GM19324 (cell line): ENCODE measurements around the gene NFYB.
"Not testable (repeated sequence)": the region's sequence is repeated elsewhere in the genome, so short reads cannot be mapped to it uniquely, and the experiment has no call there.

ENCODE experiments used
- ATAC-seq: cut with Tn5 transposase; IDR thresholded peaks from one replicate; pipeline ENCODE4 v1.9.1; 2021; ENCODE audit warnings: mild to moderate bottlenecking, moderate library complexity; ENCODE audit not compliant: unreplicated experiment, low FRiP score

The NFYB gene

DNA sequence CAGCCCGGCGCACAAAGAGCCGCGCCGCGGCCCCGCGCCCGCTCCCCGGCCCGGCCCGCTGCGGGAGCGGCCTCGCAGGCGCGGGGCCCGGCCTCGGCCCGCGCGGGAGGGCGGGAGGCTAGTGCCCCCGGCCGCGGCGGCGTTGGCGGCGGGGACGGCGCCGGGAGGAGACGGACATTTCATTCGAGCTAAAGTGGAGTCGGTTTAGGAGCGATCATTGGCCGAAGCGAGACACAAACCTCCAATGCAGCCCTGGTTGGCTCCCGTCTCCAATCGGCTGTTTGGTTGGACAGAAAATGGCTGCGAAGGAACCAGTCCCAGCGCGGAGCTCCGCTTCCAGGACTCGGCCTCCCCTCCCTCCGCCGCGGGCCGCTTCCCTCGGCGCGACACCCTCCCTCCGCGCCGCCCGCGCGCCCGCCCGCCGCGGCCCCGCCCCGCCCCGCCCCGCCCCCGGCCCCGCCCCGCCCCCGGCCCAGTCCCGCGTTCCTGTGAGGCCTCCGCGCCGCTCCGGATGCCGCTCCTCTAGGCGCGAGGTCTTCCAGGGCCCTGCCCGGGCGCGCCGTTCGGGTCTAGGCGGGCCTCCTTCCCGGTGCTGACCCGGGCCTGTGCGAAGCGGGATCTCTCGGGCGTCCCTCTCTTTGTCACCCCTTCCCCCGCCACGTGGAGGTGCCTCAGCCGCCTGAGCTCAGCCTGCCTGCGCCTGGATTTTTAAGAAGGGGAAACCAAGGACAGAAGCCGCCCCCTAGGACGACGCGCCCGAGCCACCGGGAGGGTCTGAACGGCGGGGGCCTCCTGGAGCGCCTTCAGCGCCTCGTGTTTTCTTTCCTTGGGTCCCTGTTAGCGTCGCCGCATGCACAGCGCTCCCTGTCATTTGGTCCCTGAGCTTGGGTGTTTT, at the start of gene NFYB:
Gene NFYB, minus strand, starts transcription at position 309 of the 895 bp plus-strand sequence. CDS start 2,757 bp downstream, outside the sequence.
- ATAC-seq = peak; percentile 87

DNA sequence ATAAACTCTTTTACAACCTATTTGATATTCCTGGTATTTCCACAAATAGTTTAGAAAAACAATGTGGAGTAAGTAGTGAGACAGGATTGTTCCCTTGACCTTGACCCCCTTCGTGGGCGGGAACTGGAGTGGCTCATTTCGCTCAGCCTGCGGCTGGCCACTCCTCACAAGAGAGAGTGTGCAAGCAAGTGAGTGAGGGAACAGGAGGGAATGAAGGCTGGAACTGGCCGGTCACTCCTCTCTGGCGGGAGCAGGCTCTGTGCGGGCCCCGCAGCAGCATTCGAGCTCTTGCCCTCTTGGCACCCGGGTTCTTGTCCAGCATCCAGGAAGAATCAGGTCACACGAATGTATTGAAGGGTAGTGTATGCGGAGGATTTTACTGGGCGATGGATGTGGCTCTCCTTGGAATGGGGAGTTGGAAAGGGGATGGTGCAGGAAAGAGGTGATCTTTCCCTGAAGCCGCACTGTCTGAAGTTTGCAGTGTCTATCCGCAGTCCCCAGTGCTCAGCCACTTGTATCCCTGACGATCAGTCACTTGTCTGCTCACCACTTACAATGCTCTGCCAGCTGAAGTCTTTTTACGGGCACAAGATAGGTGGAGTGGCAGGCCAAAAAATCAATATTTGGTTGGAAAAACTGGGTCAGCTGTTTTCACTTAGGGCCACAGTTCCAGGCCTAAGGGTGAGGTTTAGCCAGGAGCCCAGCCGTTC, 49.6 kb upstream of the NFYB start:
- ATAC-seq = no peak

DNA sequence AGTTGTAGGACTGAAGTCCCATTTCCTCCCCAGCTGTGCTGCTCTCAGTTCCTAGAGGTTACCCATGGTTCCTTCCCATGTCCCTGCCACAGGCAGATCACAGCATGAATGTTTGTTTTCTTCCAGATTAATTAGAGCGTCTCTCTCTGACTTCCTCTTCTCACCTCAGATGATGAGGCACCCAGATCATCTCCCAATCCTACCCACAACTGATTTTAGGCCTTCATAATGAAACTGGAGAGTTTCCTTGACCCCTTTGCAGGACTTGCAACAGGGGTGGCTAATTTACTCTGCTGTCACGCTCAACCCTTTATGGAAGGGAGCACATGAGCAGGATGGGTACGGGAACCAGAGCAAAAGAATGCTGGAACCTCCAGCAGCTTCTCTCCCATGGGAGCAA, 45.4 kb upstream of the NFYB start:
- no peak for ATAC-seq

DNA sequence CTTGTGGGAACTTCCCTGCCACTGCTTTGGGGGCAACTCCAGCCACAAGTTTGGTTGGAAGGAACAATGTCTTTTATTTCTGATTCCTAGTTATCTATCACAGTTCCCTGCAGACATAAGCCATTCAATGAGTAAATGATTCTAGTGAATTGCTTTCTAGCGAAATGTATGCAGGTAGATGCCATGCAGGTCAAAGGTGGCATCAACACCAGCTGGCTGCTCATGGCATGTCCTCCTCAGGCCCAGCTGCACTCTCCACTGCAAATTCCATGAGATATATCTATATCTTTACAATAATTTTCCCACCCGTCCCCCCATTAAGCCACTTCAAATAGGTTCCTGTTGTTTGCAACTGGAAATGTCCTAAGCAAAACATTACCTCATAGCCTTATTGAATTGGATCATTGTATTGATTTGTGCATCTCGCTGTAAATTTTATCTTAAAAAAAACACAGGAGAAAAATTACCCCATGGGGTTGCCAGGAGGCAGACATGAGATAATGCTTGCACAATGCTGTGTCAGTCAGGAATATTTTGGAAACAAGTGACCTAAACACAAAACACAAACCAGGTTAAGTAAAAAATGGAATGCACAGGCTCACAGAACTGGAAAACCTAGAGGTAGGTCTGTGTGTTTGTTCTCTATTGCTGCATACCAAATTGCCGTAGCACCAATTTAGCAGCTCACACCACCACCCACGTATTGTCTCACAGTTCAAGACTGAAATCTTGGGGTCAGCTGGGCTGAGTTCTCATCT, 44.8 kb upstream of the NFYB start:
- ATAC-seq = no peak

DNA sequence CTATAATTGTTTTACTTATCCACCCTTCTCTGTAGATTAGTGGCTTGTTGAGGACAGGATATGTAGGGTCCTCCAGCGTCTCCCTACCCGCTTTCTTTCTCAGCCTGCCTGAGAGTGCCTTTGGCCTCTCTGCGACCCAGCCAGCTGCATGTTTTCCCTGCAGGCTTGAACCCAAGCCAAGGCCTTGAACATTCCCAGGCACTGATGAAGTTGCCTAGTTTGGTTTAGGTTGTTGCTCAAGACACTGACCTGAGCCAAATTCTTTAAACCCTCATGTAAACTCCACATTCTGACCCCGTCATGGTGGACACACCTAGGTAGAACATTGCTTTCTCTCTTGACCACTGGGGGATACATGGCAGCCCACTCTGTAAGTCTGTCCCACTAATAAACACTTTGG, 44.1 kb upstream of the NFYB start:
- ATAC-seq = no peak

DNA sequence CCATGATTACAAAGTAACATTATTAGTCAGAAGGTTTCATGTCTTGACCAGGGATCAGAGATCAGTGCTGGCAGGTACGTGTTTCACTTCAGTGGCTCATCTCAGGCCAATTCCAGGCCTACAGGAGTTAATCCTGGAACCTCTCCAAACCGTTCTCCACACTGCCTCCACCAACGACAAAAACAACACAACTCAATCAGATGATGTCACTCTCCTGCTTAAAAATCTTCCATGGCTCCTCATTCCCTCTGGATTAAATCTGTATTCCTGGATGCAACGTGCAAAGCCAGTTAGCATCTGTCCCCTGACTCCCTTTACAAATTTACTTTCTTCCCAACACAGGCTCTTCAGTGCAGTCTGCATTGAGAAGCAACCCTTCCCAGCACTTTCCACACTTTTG, 43.3 kb upstream of the NFYB start:
- no peak for ATAC-seq

DNA sequence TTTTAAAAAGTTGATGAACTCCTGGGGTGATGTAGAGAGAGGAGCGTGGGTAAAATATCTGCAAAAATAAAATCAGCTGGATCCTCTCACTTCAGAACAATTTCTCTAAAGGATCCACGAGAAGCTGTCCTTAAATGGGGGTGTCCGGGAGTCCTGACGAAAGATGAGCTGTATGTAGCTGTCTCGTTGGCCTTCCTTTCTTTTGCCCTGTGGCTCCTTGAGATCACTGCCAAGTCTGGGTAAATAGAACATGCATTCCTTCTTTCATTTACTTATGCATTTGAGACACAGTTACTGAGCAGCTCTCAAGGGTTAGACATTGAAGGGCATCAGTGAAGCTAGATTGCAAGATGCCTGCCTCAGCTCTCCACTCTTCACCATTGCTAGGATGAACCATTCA, 42.4 kb upstream of the NFYB start:
- ATAC-seq = no peak

DNA sequence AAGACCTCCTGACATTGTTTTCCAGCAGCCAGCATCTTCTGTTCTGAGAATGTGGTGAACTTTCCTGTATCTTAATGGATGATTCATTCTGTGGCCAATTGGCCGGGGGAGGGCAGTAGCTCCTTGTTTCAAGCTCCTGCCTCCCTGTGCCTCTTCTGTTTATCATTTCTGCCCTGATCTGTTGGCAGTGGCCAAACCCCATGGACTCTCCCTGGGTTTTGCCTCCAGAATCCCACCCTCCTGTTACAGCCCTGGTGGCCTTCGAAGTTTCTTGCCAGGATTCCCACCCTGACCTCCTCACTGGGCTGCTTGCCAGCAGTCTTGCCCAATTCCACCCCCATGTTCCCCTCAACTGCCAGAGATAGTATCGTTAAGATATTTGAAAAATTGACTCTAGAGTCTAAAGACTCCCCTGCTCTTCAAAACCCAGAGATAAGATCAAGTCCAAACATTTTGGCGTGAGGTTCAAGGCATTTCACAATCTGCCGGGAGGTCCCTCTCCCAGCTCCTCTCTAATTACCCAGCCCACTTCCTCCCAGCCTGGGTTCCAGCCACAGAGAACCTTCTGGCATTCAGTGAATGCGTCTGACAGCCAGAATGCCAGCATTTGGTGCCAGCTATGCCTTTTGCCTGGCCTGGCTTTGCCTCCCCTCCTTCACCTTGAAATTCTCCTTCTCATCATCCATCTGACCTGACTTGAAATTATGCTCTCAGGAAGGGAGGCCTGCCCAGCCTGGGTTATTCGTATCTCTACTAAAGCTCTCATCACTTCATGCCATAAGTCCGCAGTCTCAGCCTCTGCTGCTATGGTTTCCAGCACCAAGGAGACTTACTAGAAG, 39.9 kb upstream of the NFYB start:
- ATAC-seq = no peak

DNA sequence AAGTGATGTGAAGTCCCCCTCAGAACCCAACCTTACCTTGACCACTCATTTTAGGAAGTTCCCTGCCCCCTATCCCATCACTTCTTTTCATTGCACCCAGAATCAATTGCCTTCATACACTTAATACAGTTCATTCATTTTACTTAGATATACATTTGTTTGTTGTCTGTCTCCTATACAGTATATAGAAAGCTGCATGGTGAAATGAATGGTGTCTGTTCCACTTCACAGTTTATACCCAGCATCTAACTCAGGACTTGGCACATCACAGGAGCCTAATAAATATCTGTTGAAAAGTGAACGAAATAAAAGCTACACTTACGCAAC, 39.3 kb upstream of the NFYB start:
- no peak for ATAC-seq

DNA sequence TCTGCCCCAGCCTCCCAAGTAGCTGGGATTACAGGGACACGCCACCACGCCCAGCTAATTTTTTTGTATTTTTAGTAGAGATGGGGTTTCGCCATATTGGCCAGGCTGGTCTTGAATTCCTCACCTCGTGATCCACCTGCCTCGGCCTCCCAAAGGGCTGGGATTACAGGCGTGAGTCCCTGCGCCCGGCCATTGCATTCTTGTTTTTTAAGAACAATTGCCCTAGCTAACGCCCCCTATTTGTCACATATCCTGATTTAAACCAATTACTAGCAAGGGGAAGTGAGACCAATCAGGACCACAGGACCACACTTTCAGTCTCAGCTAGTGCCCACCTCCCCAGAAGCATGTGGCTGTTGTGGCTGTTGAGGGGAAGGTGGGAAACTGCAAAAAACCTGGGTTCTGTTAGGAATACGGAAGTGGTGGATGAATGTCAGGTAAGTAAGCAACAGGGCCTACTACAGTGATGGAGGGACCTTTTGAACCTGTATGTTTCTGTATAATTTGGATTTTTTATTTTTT, 37.8 kb upstream of the NFYB start:
- no peak for ATAC-seq

DNA sequence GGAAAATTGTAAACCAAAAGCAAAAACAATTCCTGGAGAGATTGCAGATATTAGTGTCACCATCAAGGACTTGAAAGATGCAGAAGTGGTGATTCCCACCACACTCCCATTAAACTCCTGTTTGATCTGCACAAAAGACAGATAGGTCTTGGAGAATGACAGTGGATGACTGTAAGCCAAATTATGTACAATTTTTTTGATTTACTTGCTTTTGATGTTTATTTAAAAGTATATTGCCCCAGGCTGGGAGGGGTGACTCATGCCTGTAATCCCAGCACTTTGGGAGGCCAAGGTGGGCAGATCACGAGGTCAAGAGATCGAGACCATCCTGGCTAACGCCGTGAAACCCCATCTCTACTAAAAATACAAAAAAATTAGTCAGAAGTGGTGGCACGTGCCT, 35.8 kb upstream of the NFYB start:
- ATAC-seq = not testable (repeated sequence)

DNA sequence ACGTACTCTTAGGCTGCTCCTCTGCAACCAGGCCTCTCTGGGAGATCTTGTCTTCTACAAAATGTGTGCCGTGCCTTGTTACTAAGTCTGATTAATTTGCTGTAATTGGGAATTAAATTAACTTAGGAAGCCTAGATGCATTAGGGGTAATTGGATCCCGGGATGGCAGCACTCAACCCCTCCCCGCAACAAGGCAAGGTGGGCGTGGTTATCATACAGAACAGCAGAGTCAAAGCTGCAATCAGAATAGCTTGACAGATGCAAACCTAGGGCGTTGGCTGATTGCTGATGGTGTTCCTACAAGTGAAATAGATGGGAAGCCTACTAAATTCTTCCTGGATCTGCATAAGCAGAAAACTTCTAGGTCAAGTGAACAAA, 34.5 kb upstream of the NFYB start:
- ATAC-seq = no peak

DNA sequence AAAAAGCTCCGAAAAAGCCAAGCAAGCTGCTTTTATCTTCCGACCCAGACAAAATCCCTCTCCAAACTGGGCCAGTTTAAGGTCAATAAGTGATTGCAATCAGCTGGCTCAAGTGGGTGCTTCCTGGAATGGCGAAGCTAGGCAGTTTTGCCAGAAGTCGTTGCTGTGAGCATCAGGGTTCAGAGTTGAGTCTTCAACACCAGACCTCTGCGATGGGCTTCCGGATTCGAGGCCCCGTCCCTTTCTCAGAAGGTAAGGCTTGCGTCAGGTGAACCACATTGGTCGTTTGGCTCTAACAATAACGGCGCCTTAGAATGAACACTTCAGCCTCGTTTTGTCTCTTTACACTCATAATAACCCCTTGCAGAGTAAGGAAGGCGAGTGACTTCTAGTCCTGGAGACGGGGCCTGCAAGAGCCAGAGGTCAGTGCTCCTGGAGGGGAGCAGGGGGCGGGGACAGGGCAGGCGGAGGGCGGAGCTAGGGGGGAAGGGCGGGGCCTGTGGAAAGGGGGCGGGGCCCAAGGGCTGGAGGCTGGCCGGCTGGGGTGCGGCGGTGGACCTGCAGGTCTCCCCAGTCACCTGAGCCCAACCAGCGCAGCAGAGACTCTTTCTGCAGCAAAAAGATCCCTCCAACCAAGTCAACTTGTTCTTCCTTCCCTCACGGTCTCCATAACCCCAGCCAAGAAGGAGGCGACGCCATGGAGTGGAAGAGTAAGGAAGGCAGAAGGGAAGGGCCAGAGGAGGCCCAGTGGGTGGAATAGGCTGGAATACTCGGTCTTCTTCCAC, 34.0 kb upstream of the NFYB start:
- ATAC-seq = no peak

DNA sequence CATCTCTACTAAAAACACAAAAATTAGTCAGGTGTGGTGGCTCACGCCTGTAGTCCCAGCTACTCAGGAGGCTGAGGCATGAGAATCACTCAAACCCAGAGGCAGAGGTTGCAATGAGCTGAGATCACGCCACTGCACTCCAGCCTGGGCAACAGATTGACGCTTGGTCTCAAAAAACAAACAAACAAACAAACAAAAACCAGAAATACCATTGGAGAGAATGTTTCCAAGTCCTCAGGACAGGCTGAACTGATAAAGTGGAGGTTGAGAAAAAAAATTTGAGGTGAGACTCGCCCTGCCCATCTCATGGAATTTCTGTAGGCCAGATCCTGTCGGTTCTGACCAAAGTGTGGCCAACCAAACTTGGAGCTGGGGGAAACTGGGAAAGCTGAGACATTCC, 30.6 kb upstream of the NFYB start:
- ATAC-seq = no peak

DNA sequence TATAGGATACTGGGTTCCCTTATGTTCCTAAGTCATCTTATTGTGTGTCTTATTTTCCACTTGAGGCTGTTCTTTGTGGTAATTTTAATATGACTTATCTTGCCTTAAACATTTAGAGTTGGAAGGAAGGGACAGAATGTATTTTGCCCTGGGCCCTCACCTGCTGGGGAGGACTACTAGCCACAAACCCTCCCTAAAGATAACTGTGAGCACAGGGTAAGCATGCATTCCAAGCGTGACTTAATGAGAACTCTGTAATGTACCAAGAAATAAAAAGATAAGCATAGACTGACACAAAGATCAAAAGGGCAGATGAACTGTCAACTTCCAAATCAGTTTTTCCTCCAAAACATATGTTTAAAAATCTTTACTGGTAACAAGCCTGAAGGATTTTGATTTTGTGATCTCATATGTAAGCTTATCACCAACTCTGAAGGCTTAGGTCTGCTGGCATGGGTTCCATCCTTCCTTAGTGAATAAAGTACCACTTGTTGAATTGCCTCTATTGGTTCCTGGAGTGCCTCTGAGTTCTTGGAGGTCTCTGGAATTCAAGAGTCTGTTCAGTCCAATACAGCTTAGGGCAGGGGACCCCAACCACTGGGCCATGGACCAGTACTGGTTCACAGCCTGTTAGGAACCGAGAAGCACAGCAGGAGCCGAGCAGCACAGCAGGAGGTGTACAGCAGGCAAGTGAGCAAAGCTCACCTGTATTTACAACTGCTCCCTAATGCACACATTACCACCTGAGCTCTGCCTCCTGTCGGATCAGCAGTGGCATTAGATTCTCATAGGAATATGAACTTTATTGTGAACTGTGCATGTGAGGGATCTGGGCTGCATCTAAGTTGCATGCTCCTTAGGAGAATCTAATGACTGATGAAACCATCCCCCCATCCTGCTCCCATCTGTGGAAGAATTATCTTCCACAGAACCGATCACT, 29.8 kb upstream of the NFYB start:
- no peak for ATAC-seq

DNA sequence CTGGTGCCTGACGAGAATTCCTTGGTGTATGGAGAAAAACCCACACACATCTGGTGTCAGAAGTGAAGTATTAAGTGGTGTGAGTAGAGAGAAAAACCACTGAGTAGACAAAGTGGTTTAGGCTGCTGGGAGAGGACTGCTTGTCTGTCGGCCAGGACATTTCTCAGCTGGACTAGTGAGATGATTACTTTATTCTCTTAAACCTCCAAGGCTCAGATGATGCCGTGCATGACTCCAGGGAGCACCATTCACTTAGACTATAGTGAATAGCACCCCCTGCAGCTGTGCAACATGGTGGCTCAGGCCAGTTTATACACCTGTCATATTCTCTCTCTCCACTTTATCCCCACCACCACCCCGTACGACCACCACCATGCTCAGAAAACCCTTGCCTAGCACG, 28.5 kb upstream of the NFYB start:
- ATAC-seq = no peak

DNA sequence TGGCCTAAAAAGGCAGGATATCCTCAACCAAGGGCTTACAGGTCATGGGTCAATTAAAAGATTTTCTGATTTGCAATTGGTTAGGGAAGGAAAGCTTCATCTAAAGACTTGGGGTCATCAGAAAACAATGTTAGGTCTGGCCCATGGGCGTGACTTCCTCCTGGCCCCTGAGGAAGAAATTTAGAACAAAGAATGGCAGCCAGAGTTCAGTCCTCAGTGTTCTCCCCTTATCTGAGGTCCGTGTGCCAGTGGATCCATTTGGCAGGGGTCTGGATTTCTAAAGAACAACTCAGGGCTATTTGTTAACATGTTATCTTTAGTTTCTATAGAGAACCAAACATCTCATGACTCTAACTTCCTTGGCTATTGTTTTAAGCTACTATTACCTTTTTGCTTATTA, 27.8 kb upstream of the NFYB start:
- ATAC-seq = no peak

DNA sequence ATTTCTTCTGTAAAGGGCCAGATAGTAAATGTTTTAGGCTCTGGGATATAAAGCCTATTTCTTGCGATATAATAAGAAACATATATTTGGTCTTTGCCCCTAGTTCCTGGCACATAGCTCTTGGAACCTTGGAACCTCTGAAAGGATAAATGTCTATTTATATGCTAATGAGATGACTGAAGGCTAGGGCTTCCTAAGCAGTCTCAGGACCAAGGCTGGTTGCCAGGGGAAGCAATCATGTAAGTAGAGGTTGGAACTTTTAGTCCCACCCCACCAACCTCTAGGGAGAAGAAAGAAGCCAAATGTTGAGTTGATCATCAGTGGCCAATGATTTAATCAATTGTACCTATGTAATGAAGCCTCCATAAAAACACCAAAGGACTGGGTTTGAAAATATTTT, 26.6 kb upstream of the NFYB start:
- no peak for ATAC-seq
